Neural progenitor cell (in vitro differentiated cells): ENCODE results near the gene P3H3. TPM values are rescaled to one million over a fixed set of nuclear protein-coding genes. Genes with fewer than 3 reads are reported as not detected.

ENCODE experiments used
- DNase-seq: peaks from one replicate; pipeline ENCODE4 v3.0.0-alpha.2; 2016; ENCODE audit warnings: low spot score
- H2AFZ ChIP-seq: fragments of 200-600 bp; sonication (generic); replicated peaks from 2 replicates; pipeline ENCODE4 v1.6.1; 2016; ENCODE audit warnings: antibody characterized with exemption
- H3F3A ChIP-seq: fragments of 200-600 bp; sonication (generic); 2 replicates; pipeline ENCODE4 v1.6.1; 2016; ENCODE audit warnings: antibody characterized with exemption, low read depth
- H3K27ac ChIP-seq: fragments of 200-600 bp; sonication (generic); 2 replicates; pipeline ENCODE4 v1.5.1; 2016; ENCODE audit warnings: mild to moderate bottlenecking
- H3K27me3 ChIP-seq: fragments of 200-600 bp; sonication (generic); 2 replicates; pipeline ENCODE4 v1.6.1; 2016; ENCODE audit warnings: mild to moderate bottlenecking, moderate library complexity
- H3K36me3 ChIP-seq: fragments of 200-600 bp; sonication (generic); 2 replicates; pipeline ENCODE4 v1.5.1; 2016
- H3K4me1 ChIP-seq: fragments of 200-600 bp; sonication (generic); 2 replicates; pipeline ENCODE4 v1.6.1; 2016; ENCODE audit warnings: mixed run types
- H3K4me2 ChIP-seq: fragments of 200-600 bp; sonication (generic); 2 replicates; pipeline ENCODE4 v1.6.1; 2016
- H3K4me3 ChIP-seq: fragments of 200-600 bp; sonication (generic); 2 replicates; pipeline ENCODE4 v1.5.1; 2016
- H3K79me2 ChIP-seq: fragments of 200-600 bp; sonication (generic); 2 replicates; pipeline ENCODE4 v1.6.1; 2016; ENCODE audit warnings: low read depth
- H3K9ac ChIP-seq: fragments of 200-600 bp; sonication (generic); 2 replicates; pipeline ENCODE4 v1.6.1; 2016
- H3K9me3 ChIP-seq: fragments of 200-600 bp; sonication (generic); 2 replicates; pipeline ENCODE4 v1.5.1; 2016; ENCODE audit warnings: low read depth
- H4K20me1 ChIP-seq: fragments of 200-600 bp; sonication (generic); 2 replicates; pipeline ENCODE4 v1.6.1; 2016; ENCODE audit warnings: low read depth
- H3K27ac Mint-ChIP-seq: 3 replicates; pipeline ENCODE4 v1.8.0; 2021; ENCODE audit warnings: mixed read lengths
- H3K27me3 Mint-ChIP-seq: 2 replicates; pipeline ENCODE4 v1.8.0; 2022; ENCODE audit warnings: low read depth, mild to moderate bottlenecking, inconsistent platforms, moderate library complexity, mixed read lengths; ENCODE audit not compliant: insufficient read depth
- H3K36me3 Mint-ChIP-seq: 3 replicates; pipeline ENCODE4 v1.8.0; 2021; ENCODE audit warnings: mixed read lengths
- H3K4me1 Mint-ChIP-seq: 3 replicates; pipeline ENCODE4 v1.8.0; 2021; ENCODE audit warnings: mixed read lengths
- H3K4me3 Mint-ChIP-seq: 3 replicates; pipeline ENCODE4 v1.8.0; 2021; ENCODE audit warnings: mild to moderate bottlenecking, moderate library complexity, mixed read lengths
- H3K9me3 Mint-ChIP-seq: 3 replicates; pipeline ENCODE4 v1.8.0; 2020; ENCODE audit warnings: mixed read lengths
- EZH2 ChIP-seq: fragments of 200-600 bp; sonication (generic); IDR thresholded peaks from 2 replicates; pipeline ENCODE4 v1.6.1; 2017; ENCODE audit warnings: antibody characterized with exemption, mild to moderate bottlenecking, moderate library complexity
- EZH2phosphoT487 ChIP-seq: fragments of 200-600 bp; sonication (generic); IDR thresholded peaks from 2 replicates; pipeline ENCODE4 v1.6.1; 2017; ENCODE audit warnings: antibody characterized with exemption
- total RNA-seq: library from RNA; depleted of rRNA; stranded (reverse); fragments of >200 nt; gene quantifications from 2 replicates; pipeline ENCODE4 v1.2.3, GENCODE V29; 2015; ENCODE audit warnings: low replicate concordance
- TF ChIP-seq, protein P1 (sequence below): fragments of 200-600 bp; sonication (generic); IDR thresholded peaks from 2 replicates; pipeline ENCODE4 v1.5.1; 2017; ENCODE audit warnings: antibody characterized with exemption, mild to moderate bottlenecking

The P3H3 gene
- total RNA-seq, 1 donor from 2014 or later, result 14.1 TPM

DNA sequence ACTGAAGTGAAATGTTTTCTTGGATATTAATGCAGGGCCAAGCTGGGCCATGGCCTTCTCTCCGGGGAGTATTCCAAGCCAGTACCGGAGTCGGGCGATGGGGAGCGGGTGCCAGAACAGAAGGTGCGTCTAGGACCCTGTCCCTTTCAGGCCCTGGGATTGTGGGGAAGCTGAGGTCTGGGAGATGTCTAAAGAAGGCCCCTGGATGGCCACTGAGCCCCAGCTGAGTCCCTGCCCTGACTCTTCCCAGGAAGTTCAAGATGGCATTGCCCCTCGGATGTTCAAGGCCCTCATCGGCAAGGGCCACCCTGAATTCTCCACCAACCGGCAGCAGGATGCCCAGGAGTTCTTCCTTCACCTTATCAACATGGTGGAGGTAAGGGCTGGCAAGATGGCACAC lies 31.9 kb downstream of the P3H3 start:
- H4K20me1 ChIP-seq, result no peaks in the 10 kb centered on the region
- no peak overlapping the region for H3K4me3 ChIP-seq
- H3K36me3 ChIP-seq, result peaks cover 4% of the 10 kb centered on the region
- H3K27me3 Mint-ChIP-seq, result peaks cover 6% of the 10 kb centered on the region
- no peak overlapping the region for H3K9ac ChIP-seq
- peak overlapping the region; percentile 46 for H3K4me3 Mint-ChIP-seq
- no peak overlapping the region for H3K4me2 ChIP-seq
- H3K36me3 Mint-ChIP-seq, result peaks cover 47% of the 10 kb centered on the region
- no peaks in the 10 kb centered on the region for H3K9me3 ChIP-seq
- DNase-seq, result no peak
- peaks cover 4% of the 10 kb centered on the region for H3K79me2 ChIP-seq
- H3K4me1 Mint-ChIP-seq, result no peaks in the 10 kb centered on the region
- TF ChIP-seq EZH2, result no peak
- TF ChIP-seq EZH2phosphoT487, result no peak
- TF ChIP-seq, protein P1, sequence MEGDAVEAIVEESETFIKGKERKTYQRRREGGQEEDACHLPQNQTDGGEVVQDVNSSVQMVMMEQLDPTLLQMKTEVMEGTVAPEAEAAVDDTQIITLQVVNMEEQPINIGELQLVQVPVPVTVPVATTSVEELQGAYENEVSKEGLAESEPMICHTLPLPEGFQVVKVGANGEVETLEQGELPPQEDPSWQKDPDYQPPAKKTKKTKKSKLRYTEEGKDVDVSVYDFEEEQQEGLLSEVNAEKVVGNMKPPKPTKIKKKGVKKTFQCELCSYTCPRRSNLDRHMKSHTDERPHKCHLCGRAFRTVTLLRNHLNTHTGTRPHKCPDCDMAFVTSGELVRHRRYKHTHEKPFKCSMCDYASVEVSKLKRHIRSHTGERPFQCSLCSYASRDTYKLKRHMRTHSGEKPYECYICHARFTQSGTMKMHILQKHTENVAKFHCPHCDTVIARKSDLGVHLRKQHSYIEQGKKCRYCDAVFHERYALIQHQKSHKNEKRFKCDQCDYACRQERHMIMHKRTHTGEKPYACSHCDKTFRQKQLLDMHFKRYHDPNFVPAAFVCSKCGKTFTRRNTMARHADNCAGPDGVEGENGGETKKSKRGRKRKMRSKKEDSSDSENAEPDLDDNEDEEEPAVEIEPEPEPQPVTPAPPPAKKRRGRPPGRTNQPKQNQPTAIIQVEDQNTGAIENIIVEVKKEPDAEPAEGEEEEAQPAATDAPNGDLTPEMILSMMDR, result no peak
- H3K4me1 ChIP-seq, result no peaks in the 10 kb centered on the region
- H3K27ac Mint-ChIP-seq, result no peak overlapping the region
- H3K27me3 ChIP-seq, result no peaks in the 10 kb centered on the region
- no peaks in the 10 kb centered on the region for H3K9me3 Mint-ChIP-seq
- H2AFZ ChIP-seq, result no peak overlapping the region
- H3F3A ChIP-seq, result peaks cover 2% of the 10 kb centered on the region
- no peak overlapping the region for H3K27ac ChIP-seq

DNA sequence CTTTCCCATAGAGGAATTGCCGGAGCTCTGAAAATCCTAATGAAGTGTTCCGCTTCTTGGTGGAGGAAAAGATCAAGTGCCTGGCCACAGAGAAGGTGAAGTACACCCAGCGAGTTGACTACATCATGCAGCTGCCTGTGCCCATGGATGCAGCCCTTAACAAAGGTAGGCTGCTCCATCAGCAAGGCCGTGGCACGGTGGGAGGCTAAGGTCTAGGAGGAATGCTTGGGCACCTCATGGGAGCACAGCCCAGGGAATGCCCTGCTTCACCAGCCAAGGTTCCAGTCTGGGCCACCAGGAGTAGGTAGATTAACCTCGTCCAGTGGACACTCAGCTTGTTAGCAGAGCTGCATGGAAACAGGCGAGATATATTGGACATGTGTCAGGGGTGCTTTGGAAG lies 32.7 kb downstream of the P3H3 start:
- no peak for TF ChIP-seq EZH2phosphoT487
- TF ChIP-seq EZH2, result no peak
- TF ChIP-seq, protein P1, result no peak
- Histone ChIP-seq H3K27ac (no peak overlapping the region), H3F3A (peaks cover 9% of the 10 kb centered on the region), H3K36me3 (peaks cover 4% of the 10 kb centered on the region), H3K4me1 (no peaks in the 10 kb centered on the region), H3K9me3 (no peaks in the 10 kb centered on the region), H3K4me3 (no peak overlapping the region), H3K9ac (no peak overlapping the region), H3K4me2 (no peak overlapping the region), H4K20me1 (no peaks in the 10 kb centered on the region), H3K79me2 (no peaks in the 10 kb centered on the region), H2AFZ (no peak overlapping the region), H3K27me3 (no peaks in the 10 kb centered on the region)
- Mint-ChIP-seq H3K9me3 (no peaks in the 10 kb centered on the region), H3K36me3 (peaks cover 52% of the 10 kb centered on the region), H3K27me3 (peaks cover 6% of the 10 kb centered on the region), H3K4me3 (peak overlapping the region; percentile 4), H3K27ac (no peak overlapping the region), H3K4me1 (peaks cover 6% of the 10 kb centered on the region)
- no peak for DNase-seq

DNA sequence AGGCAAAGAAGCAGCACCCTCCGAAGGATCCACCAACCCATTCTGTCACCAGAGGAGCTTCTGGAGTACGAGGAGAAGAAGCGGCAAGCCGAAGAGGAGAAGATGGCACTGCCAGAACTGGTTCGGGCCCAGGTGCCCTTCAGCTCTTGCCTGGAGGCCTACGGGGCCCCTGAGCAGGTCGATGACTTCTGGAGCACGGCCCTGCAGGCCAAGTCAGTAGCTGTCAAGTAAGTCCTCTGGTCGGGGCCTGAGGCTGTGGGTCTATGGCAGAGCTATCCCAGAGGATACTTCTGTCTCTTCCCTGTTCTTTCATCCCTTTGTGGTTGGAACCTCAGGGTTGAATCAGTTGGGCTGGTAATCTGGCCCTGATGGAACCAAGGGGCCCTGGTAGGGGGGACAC lies 33.2 kb downstream of the P3H3 start:
- peaks cover 4% of the 10 kb centered on the region for H3K4me1 ChIP-seq
- no peaks in the 10 kb centered on the region for H3K79me2 ChIP-seq
- no peak overlapping the region for H3K9ac ChIP-seq
- Mint-ChIP-seq H3K27ac (no peak overlapping the region), H3K4me3 (no peak overlapping the region), H3K9me3 (no peaks in the 10 kb centered on the region), H3K36me3 (peaks cover 51% of the 10 kb centered on the region), H3K4me1 (peaks cover 9% of the 10 kb centered on the region), H3K27me3 (peaks cover 6% of the 10 kb centered on the region)
- H3K4me3 ChIP-seq, result no peak overlapping the region
- DNase-seq, result no peak
- peaks cover 12% of the 10 kb centered on the region for H3F3A ChIP-seq
- no peaks in the 10 kb centered on the region for H3K9me3 ChIP-seq
- peaks cover 4% of the 10 kb centered on the region for H3K36me3 ChIP-seq
- H2AFZ ChIP-seq, result no peak overlapping the region
- H4K20me1 ChIP-seq, result no peaks in the 10 kb centered on the region
- no peak overlapping the region for H3K4me2 ChIP-seq
- H3K27ac ChIP-seq, result no peak overlapping the region
- TF ChIP-seq, protein P1, result no peak
- TF ChIP-seq EZH2 (no peak), EZH2phosphoT487 (no peak)
- no peaks in the 10 kb centered on the region for H3K27me3 ChIP-seq
